ENCODE data around the gene SIX3.

The SIX3 gene

GRCh38 chr2:44959855-44960254 is 18.4 kb downstream of the SIX3 start:
- DNase-seq, result no peak

DNA sequence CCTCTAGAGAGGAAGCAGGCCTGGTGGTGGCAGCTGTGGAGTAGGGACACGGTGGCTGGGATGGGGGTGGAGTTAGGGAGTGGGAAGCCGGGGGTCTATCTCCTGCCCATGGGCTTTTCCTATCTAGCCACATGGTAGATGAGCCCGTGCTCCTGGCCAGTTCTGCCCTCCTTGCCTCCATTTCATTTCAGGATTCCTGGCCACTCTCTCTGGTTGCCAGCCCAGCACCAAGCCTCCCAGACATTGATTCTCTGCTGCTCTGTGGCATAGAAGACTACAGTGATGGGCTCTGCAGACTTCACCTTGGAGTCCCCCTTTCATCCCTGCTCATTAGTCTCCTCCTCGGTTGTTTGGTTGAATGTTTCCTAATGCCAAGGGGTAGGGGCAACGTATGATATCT is 19.4 kb downstream of the SIX3 start:
- no peak for DNase-seq

- DNase-seq, result no peak
Measured at GRCh38 chr2:44962176-44962695, 20.7 kb downstream of the SIX3 start.

DNA sequence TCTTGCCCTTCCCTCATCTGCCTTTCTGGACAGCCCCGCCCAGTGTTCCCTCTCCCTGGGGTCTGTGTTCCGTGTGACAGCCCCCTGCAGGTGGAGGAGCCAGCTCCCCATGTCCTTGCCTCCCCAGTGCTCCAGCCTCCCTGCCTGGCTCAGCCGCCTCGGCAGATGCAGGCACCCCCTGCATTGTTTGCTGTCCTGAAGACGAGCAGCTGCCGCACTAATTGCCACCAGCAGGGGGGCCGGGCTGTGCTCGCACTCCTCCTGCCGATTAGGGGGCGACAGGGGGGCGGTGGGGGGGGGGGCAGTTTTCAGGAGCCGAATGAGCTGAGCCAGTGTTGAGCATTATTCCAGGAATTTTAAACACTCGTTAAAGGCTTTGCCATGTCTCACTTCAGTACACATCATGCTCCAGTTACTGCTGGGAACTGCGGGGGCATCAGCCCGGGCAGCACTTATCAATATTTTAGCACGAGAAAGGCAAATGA is 23.3 kb downstream of the SIX3 start:
- DNase-seq, result no peak

- no peak for DNase-seq
Measured at GRCh38 chr2:44965684-44966083, 24.2 kb downstream of the SIX3 start.

DNA sequence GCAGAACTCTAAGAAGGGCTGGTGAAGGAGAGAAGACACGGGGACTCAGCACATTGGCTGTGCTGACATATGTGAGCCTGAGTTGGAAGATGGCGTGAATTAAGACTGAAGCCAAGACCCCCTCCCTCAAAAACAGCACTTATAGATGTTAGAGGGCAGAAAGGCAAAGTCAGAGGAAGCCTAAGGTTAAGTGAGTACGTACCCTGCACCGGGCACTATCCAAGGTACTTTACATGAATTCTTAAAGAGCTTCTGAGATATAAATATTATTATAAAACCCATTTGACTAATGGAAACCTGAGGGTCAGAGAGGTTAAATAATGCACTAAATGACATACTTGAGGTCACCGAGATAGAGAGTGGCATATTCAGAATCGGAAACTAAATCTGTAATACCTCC is 25.6 kb downstream of the SIX3 start:
- DNase-seq, result no peak

DNA sequence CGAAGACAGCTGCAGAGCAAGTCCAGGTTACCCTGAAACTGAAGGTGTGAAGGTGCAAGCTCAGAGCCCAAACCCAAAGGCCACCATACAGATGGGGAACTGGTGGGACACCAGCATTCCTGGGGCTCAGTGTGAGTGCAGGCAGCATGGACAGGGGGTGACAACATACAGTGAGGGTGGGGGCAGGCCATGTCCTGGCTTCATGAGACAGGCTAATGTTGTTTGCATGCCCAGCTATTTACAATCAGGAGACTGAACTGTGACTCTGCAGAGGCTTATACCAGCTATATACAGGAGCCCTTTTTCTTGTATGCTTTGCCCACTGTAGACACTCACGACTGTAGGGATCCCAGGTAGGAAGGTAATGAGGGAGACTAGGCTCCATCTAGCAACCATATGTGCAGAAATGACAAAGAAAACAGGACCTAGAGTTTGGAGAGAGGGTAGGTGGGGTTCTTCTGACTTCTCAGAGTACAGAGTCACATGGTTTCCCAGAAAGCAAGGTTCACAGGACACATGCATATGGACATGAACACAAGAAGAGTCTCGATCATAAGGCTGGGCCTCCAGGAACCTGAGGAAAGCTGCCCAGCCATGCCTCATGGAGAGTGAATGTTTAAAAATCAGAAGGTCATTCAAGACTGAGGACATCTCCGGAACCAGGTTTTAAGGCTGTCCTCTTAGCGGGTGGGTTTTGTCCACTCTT is 26.4 kb downstream of the SIX3 start:
- DNase-seq, result no peak

- no peak for DNase-seq
Measured at GRCh38 chr2:44969936-44970335, 28.4 kb downstream of the SIX3 start.

DNA sequence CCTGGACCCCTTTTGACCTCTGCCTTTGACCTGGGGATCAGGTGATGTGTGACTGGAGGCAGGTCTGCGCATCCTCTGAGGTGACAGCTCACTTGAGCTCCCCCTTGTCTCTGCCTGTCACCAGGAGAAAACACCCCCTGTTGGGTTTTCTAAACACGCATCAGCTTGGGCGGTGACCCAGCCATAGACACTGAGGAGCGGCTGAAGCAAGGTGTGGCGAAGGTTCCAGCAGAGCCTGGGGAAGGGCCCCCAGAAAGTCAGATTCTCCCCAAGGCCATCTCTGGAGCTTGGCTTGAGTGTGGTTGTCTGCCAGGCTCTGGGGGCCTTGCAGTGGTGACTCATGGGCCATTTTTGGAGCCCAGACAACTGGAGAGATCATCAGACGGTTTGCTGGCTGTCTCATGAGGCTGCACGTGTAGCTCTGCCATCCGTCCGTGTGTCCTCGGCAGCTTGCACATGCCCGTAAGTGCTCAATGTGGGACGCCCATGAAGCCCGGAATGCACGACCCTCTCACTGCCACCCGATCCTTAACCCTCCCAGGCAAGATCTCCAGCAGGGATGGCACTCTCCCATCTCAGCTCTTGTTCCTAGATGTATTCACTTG is 29.4 kb downstream of the SIX3 start:
- no peak for DNase-seq

DNA sequence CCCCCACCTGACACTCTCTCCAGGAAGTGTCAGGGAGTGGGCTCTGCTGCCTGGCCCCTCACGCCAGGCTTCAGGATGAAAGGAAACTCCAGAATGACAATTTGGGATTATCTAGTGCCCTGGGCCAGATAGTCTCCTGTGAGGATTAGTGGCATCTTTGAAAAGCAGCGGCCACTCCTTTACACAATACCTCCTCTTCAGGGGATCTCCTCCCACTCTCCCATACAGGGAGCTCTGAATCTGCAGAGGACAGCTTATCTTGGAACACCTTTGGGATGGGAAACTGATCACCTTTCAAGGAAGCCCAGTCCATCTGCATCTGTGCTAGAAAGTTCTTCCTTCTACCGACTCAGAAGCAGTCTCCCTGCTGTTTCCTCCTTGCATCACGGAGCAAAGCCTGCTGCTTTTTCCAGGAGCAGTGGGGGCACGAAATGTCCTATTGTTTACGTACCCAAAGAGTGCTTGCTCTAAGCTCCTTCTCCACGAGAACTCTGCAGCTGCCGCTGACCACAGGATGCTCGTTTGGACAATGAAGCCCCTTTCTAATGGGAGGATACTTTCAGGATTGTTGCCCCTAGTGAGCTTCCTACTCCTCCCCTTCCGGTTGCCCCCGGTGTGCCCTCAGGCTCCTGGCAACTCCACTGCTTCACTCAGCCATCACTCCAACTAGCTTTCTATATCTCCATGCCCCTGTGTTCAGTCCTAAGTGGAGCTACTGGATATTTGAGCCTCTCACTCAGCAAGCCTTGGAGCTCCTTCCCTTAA is 31.5 kb downstream of the SIX3 start:
- DNase-seq, result no peak

- no peak for DNase-seq
Measured at GRCh38 chr2:44974064-44974715, 32.7 kb downstream of the SIX3 start.

DNA sequence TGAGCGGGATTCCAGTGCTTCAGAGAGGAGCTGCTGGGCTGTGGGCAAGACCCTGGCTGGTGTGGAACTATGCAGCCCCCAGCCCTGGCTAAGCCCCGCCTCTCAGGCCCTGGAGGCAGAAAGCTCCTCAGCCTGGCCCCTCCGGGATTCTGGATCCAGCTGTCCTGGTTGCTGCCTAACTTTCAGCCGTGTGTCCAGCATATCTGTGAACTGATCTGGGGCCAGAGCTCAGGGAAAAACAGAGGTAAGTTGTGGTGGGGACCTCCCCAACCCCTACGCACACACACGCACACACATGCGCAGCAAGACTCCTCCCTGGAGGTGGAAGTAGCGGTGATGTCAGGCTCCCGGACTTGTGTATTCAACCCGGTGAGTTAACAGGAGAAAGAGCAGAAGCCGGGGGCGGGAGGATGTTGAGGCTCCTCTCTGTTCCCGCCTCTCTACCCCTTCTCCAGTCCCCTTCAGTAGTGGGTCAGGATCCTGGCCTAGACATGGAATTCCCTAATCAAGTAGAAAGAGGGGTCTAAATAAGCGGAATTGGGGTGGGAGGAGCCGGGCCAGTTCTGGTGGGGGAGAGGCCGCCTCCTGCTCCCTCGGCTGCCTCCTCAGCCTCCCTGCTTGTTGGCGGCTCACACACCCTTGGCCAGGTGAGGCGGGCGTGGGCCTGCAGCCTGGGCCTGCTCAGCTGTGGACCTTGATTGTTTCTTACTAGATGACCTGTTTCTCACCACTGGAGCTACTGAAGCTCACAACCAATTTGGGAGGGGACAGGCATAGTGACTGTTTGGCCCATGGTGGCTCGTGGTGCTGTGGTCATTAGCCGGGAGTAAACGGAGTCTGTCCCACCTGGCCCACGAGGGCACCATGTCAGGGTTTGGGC is 34.3 kb downstream of the SIX3 start:
- no peak for DNase-seq

- DNase-seq, result no peak
Measured at GRCh38 chr2:44979581-44979980, 38.1 kb downstream of the SIX3 start.

DNA sequence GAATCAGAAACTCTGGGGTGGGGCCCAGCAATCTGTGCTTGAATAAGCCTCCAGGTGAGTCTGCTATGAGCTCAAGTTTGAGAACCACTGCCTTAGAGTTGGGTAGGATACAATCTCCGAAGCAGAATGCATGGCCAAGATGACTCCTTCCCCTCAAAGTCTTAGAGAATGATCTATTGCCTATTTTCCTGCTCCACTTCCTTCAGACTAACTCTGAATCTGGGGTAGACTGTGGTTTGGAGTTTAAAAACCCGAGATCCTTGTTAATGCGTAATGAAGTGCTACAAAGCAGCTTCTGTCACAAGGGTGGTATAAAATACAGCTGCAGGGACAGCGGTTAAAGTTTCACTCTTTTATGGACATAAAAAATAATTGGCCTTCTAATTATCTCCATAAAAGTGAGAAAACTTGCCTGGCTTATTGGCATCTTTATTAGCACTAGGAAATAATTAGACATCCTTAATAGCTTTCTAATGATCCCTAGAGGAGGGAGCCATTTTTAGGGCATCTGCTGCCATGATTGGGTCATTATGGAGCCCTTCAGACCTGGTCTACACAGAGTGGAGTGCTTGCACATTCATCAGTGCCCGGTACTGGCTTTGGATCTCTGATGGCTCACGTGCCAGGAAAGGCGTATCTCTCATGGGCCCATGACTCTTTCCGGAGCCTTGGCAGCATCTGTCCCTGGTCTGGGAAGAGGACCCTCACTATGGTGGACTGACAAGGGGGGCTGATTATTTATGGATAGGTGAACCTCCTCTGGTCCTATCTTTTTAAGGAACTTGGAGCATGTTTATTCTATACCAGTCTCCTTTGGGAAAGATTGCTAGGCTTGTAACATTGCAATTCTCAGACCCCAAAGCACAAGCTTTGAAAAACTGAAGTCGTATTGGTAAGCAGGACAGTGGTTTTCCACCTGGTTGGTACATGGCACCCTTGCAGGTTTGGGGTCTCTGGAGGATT is 39.5 kb downstream of the SIX3 start:
- no peak for DNase-seq

DNA sequence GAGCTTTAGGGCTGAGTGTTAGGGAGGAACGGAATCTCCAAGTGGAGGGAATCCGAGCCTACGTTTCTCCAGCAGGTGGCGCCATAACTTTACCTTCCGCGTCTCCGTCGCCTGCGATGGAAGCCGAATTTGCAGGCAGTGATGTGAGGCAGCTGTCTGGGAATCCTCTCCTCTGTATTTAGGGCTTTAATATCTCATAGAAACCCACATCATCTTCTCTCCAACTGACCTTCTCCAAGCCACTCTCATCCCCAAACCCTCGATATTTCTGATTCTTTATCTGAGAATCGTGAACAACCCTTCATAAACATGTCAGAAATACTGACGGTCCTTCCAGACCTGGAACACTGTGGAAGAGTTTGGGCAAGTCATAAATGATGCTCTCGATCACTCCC is 40.2 kb downstream of the SIX3 start:
- peak in 1 of 2 experiments; percentile 1 for DNase-seq

DNA sequence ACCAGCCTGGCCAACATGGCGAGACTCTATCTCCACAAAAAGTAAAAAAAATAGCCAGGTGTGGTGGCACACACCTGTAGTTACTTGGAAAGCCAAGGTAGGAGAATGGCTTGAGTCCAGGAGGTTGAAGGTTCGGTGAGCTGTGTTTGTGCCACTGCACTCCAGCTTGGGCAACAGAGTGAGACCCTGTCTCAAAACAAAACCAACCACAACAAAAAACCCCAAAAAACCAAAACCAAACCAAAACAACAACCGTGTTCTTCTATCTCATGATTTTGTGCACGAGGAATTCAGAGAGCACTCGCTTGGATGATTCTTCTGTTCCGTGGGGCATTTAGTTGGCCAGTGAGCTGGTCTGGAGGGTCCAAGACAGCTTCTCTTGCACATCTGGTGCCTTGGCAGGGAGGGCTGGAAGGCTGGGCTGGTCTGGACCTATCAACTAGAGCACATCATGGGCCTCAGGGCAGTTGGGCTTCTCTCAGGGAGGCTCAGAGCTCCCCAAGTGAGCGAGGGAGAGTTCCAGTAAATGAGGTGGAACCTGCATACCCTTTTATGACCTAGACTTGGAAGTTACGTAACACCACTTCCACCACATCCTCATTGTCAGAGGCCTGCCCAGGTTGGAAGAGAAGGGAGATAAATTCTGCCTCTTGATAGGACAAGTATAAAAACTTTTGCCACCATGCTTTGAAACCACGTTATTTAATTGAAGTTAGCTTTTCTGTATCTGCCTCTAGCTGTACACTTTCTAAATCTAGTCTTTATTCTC is 42.5 kb downstream of the SIX3 start:
- no peak for DNase-seq

DNA sequence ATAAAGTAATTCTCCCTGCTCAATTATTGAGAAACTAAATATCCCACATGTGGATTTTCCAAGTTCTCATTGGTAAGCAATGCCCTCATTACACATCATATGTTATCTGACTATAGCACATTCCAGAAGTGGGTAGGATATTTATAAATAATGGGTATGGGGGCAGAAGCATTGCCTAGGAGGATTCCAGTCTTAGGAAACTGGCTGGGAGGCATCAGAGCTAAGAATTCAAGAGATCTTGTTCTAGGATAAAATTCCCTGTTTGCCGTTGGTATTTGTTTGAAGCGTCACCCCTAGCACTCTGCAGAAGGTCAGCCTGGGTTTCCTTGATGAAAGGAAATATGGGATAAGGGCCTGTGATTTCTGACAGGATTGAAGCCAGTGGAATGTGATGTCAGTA is 47.7 kb downstream of the SIX3 start:
- DNase-seq, result no peak

GRCh38 chr2:44994377-44994776 is 52.9 kb downstream of the SIX3 start:
- DNase-seq, result no peak
